Hematopoietic multipotent progenitor cell treated with erythropoietin and hydrocortisone succinate and interleukin-3 and kit ligand, for 6 days (in vitro differentiated cells): ENCODE data around the gene CCDC33.
A peak's percentile ranks its signal among the peaks of the same experiment; 100 is the strongest.

Source experiments
- DNase-seq: peaks from one replicate; pipeline ENCODE4 v3.0.0-alpha.2; 2015

The CCDC33 gene

GRCh38 chr15:74384881-74385643 is 148.9 kb downstream of the CCDC33 start:
- peak; percentile 82 for DNase-seq

- DNase-seq, result no peak
Measured at GRCh38 chr15:74385733-74386132, 149.6 kb downstream of the CCDC33 start.
